GM23338 (cell line): ENCODE results near the gene CACNA1B. TPM values are rescaled to one million over a fixed set of nuclear protein-coding genes. Genes with fewer than 3 reads are reported as not detected.

ENCODE experiments used
- ATAC-seq: fragments of 200-7000 bp; cut with Tn5 transposase; 3 replicates; pipeline ENCODE4 v1.9.1; 2020
- DNase-seq: peaks from one replicate; pipeline ENCODE4 v3.0.0-alpha.2; 2015; ENCODE audit warnings: low spot score
- H2AFZ ChIP-seq: fragments of 200-600 bp; sonication (generic); 2 replicates; pipeline ENCODE4 v1.8.0; 2016; ENCODE audit warnings: antibody characterized with exemption, mild to moderate bottlenecking, moderate library complexity
- H3F3A ChIP-seq: fragments of 200-600 bp; sonication (generic); replicated peaks from 2 replicates; pipeline ENCODE4 v1.8.0; 2017; ENCODE audit warnings: antibody characterized with exemption, mixed run types, low read depth
- H3K27ac ChIP-seq: fragments of 200-600 bp; sonication (generic); 2 replicates; pipeline ENCODE4 v1.6.1; 2016; ENCODE audit warnings: low read depth
- H3K27me3 ChIP-seq: fragments of 200-600 bp; sonication (generic); 2 replicates; pipeline ENCODE4 v1.8.0; 2016; ENCODE audit warnings: mild to moderate bottlenecking, mixed run types, moderate library complexity; ENCODE audit not compliant: insufficient read depth
- H3K36me3 ChIP-seq: fragments of 200-600 bp; sonication (generic); 2 replicates; pipeline ENCODE4 v1.8.0; 2016; ENCODE audit warnings: mild to moderate bottlenecking; ENCODE audit not compliant: insufficient read depth
- H3K4me1 ChIP-seq: fragments of 200-600 bp; sonication (generic); 2 replicates; pipeline ENCODE4 v1.8.0; 2016; ENCODE audit warnings: mild to moderate bottlenecking, moderate library complexity; ENCODE audit not compliant: insufficient read depth
- H3K4me2 ChIP-seq: fragments of 200-600 bp; sonication (generic); 2 replicates; pipeline ENCODE4 v1.7.1; 2017; ENCODE audit warnings: mixed run types
- H3K4me3 ChIP-seq: fragments of 200-600 bp; sonication (generic); 2 replicates; pipeline ENCODE4 v1.6.1; 2016; ENCODE audit warnings: mixed run types
- H3K79me2 ChIP-seq: fragments of 200-600 bp; sonication (generic); replicated peaks from 2 replicates; pipeline ENCODE4 v1.8.0; 2017; ENCODE audit warnings: mild to moderate bottlenecking; ENCODE audit not compliant: insufficient read depth
- H3K9me2 ChIP-seq: fragments of 200-600 bp; sonication (generic); 2 replicates; pipeline ENCODE4 v1.8.0; 2017; ENCODE audit not compliant: insufficient read depth
- H4K20me1 ChIP-seq: fragments of 200-600 bp; sonication (generic); replicated peaks from 2 replicates; pipeline ENCODE4 v1.8.0; 2017; ENCODE audit warnings: mild to moderate bottlenecking; ENCODE audit not compliant: insufficient read depth
- H3K27ac Mint-ChIP-seq: 2 replicates; pipeline ENCODE4 v1.8.0; 2020; ENCODE audit warnings: inconsistent platforms, mild to moderate bottlenecking, moderate library complexity, mixed read lengths
- H3K27me3 Mint-ChIP-seq: 3 replicates; pipeline ENCODE4 v1.8.0; 2022; ENCODE audit warnings: low read depth, mild to moderate bottlenecking, moderate library complexity, mixed read lengths, inconsistent platforms; ENCODE audit not compliant: insufficient read depth, poor library complexity
- H3K36me3 Mint-ChIP-seq: 3 replicates; pipeline ENCODE4 v1.8.0; 2021; ENCODE audit warnings: low read depth, mild to moderate bottlenecking, inconsistent platforms, moderate library complexity, mixed read lengths
- H3K4me1 Mint-ChIP-seq: 3 replicates; pipeline ENCODE4 v1.8.0; 2020; ENCODE audit warnings: mild to moderate bottlenecking, inconsistent platforms, mixed read lengths
- H3K4me3 Mint-ChIP-seq: 3 replicates; pipeline ENCODE4 v1.8.0; 2021; ENCODE audit warnings: moderate library complexity, mild to moderate bottlenecking, inconsistent platforms, mixed read lengths
- H3K9me3 Mint-ChIP-seq: 3 replicates; pipeline ENCODE4 v1.8.0; 2020; ENCODE audit warnings: moderate library complexity, mild to moderate bottlenecking, inconsistent platforms, mixed read lengths
- CREB1 ChIP-seq: fragments of 250-450 bp; sonication (Bioruptor Pico); IDR thresholded peaks from 2 replicates; pipeline ENCODE4 v1.5.0; 2020; ENCODE audit warnings: low read depth, mild to moderate bottlenecking, moderate library complexity
- EZH2 ChIP-seq: fragments of 200-600 bp; sonication (generic); IDR thresholded peaks from one replicate; pipeline ENCODE4 v1.8.0; 2017; ENCODE audit warnings: antibody characterized with exemption, mild to moderate bottlenecking, low read depth; ENCODE audit not compliant: unreplicated experiment
- EZH2phosphoT487 ChIP-seq: fragments of 200-600 bp; sonication (generic); IDR thresholded peaks from one replicate; pipeline ENCODE4 v1.8.1; 2018; ENCODE audit warnings: antibody characterized with exemption; ENCODE audit not compliant: unreplicated experiment
- JUNB ChIP-seq: IDR thresholded peaks from one replicate; pipeline ENCODE4 v1.6.1; 2016; ENCODE audit warnings: antibody characterized with exemption; ENCODE audit not compliant: unreplicated experiment
- NANOG ChIP-seq: IDR thresholded peaks from 2 replicates; pipeline ENCODE4 v1.6.1; 2016; ENCODE audit warnings: antibody characterized with exemption, borderline replicate concordance
- POLR2AphosphoS5 ChIP-seq: IDR thresholded peaks from 2 replicates; pipeline ENCODE4 v1.6.1; 2016; ENCODE audit warnings: antibody characterized with exemption, low read depth
- STAT1 ChIP-seq: IDR thresholded peaks from one replicate; pipeline ENCODE4 v1.6.1; 2016; ENCODE audit warnings: antibody characterized with exemption; ENCODE audit not compliant: unreplicated experiment
- ZNF114 ChIP-seq: fragments of 250-450 bp; sonication (Bioruptor Pico); IDR thresholded peaks from 2 replicates; pipeline ENCODE4 v1.5.0; 2020; ENCODE audit warnings: mild to moderate bottlenecking, moderate library complexity
- ZNF331 ChIP-seq: fragments of 250-450 bp; sonication (Bioruptor Pico); IDR thresholded peaks from 2 replicates; pipeline ENCODE4 v1.5.0; 2020; ENCODE audit warnings: low read depth, mild to moderate bottlenecking, moderate library complexity
- polyA plus RNA-seq: library from polyadenylated mRNA; unstranded; fragments of >200 nt; fragmentation: Nextera tagmentation; extraction: Ambion mirVana; gene quantifications from 2 replicates; pipeline ENCODE4 v1.2.1, GENCODE V29; 2016
- total RNA-seq: library from RNA; depleted of rRNA; stranded (reverse); fragments of >200 nt; shearing (Covaris generic); gene quantifications from 2 replicates; pipeline ENCODE4 v1.2.3, GENCODE V29; 2014
- TF ChIP-seq, protein P1 (sequence below): fragments of 250-450 bp; sonication (Bioruptor Pico); IDR thresholded peaks from 2 replicates; pipeline ENCODE4 v1.5.0; 2020; ENCODE audit warnings: mild to moderate bottlenecking, moderate library complexity
- TF ChIP-seq, protein P2 (sequence below): IDR thresholded peaks from 2 replicates; pipeline ENCODE4 v1.6.1; 2016; ENCODE audit warnings: antibody characterized with exemption
- TF ChIP-seq, protein P3 (sequence below), 2 experiments: fragments of 200-600 bp in 1 of 2; sonication (generic) in 1 of 2; conservative IDR thresholded peaks; 2 replicates each; pipeline versions ENCODE4 v1.5.1 to v1.6.1; 2016 to 2017; ENCODE audit warnings: antibody characterized with exemption in 2 of 2, low read depth in 2 of 2, mild to moderate bottlenecking in 2 of 2, moderate library complexity in 1 of 2
- TF ChIP-seq, protein P4 (sequence below): IDR thresholded peaks from one replicate; pipeline ENCODE4 v1.6.1; 2018; ENCODE audit warnings: antibody characterized with exemption; ENCODE audit not compliant: unreplicated experiment

CACNA1B gene
- total and polyA plus RNA-seq, 2 experiments from 2014 or later, result 1.1 to 10.4 TPM

DNA sequence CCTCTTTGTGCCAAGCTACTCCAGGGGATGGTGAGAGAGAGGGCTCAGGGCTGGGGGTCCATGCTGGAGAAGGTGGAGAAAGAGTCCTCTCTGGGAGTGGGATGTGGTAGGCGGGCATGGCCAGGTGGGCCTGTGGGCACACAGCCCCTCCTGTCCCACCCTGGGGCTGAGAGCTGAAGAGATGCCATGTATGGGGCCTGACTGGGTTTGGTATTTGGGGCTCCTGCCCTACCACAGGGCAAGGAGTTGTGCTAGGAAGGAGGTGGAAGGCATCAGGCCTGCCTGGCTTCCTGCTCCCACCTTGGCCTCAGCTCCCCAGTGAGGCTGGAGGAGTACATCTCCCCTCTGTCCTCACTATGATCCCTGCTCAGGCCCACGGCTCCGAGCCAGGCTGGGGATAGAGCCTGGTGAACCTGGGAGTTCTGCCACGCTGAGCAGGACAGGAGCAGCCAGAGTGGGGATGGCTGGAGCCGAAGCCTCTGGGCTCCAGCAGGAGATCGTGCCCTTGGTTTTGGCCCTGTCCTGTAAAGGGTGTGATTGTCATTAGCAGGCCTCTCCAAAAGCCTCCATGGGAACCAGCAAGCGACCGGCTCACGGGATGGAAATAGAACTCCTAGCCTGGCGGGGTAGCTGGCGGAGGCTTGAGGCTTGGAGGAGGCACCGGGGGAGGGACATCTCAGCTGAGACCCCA is 75.5 kb downstream of the CACNA1B start:
- H3K27ac Mint-ChIP-seq, result 0 out of 2 replicates have a peak overlapping the region, but pooled peaks have one; percentile 65
- Histone ChIP-seq H2AFZ (no peak overlapping the region), H3F3A (no peaks in the 10 kb centered on the region), H3K9me2 (no peaks in the 10 kb centered on the region), H3K79me2 (no peaks in the 10 kb centered on the region), H3K27ac (no peak overlapping the region), H4K20me1 (no peaks in the 10 kb centered on the region; the same call in 1 of the 2 replicates), H3K4me1 (no peaks in the 10 kb centered on the region), H3K27me3 (no peaks in the 10 kb centered on the region), H3K36me3 (no peaks in the 10 kb centered on the region), H3K4me3 (no peak overlapping the region), H3K4me2 (no peak overlapping the region)
- peaks cover 15% of the 10 kb centered on the region; the same call in 2 of the 3 replicates for H3K36me3 Mint-ChIP-seq
- H3K4me1 Mint-ChIP-seq, result no peaks in the 10 kb centered on the region; the same call in 2 of the 3 replicates
- TF ChIP-seq ZNF331 (no peak), EZH2phosphoT487 (no peak), STAT1 (no peak), ZNF114 (CRISPR knock-in tag) (no peak), JUNB (no peak), EZH2 (no peak), NANOG (no peak), CREB1 (CRISPR knock-in tag) (no peak), POLR2AphosphoS5 (no peak)
- TF ChIP-seq, protein P1, sequence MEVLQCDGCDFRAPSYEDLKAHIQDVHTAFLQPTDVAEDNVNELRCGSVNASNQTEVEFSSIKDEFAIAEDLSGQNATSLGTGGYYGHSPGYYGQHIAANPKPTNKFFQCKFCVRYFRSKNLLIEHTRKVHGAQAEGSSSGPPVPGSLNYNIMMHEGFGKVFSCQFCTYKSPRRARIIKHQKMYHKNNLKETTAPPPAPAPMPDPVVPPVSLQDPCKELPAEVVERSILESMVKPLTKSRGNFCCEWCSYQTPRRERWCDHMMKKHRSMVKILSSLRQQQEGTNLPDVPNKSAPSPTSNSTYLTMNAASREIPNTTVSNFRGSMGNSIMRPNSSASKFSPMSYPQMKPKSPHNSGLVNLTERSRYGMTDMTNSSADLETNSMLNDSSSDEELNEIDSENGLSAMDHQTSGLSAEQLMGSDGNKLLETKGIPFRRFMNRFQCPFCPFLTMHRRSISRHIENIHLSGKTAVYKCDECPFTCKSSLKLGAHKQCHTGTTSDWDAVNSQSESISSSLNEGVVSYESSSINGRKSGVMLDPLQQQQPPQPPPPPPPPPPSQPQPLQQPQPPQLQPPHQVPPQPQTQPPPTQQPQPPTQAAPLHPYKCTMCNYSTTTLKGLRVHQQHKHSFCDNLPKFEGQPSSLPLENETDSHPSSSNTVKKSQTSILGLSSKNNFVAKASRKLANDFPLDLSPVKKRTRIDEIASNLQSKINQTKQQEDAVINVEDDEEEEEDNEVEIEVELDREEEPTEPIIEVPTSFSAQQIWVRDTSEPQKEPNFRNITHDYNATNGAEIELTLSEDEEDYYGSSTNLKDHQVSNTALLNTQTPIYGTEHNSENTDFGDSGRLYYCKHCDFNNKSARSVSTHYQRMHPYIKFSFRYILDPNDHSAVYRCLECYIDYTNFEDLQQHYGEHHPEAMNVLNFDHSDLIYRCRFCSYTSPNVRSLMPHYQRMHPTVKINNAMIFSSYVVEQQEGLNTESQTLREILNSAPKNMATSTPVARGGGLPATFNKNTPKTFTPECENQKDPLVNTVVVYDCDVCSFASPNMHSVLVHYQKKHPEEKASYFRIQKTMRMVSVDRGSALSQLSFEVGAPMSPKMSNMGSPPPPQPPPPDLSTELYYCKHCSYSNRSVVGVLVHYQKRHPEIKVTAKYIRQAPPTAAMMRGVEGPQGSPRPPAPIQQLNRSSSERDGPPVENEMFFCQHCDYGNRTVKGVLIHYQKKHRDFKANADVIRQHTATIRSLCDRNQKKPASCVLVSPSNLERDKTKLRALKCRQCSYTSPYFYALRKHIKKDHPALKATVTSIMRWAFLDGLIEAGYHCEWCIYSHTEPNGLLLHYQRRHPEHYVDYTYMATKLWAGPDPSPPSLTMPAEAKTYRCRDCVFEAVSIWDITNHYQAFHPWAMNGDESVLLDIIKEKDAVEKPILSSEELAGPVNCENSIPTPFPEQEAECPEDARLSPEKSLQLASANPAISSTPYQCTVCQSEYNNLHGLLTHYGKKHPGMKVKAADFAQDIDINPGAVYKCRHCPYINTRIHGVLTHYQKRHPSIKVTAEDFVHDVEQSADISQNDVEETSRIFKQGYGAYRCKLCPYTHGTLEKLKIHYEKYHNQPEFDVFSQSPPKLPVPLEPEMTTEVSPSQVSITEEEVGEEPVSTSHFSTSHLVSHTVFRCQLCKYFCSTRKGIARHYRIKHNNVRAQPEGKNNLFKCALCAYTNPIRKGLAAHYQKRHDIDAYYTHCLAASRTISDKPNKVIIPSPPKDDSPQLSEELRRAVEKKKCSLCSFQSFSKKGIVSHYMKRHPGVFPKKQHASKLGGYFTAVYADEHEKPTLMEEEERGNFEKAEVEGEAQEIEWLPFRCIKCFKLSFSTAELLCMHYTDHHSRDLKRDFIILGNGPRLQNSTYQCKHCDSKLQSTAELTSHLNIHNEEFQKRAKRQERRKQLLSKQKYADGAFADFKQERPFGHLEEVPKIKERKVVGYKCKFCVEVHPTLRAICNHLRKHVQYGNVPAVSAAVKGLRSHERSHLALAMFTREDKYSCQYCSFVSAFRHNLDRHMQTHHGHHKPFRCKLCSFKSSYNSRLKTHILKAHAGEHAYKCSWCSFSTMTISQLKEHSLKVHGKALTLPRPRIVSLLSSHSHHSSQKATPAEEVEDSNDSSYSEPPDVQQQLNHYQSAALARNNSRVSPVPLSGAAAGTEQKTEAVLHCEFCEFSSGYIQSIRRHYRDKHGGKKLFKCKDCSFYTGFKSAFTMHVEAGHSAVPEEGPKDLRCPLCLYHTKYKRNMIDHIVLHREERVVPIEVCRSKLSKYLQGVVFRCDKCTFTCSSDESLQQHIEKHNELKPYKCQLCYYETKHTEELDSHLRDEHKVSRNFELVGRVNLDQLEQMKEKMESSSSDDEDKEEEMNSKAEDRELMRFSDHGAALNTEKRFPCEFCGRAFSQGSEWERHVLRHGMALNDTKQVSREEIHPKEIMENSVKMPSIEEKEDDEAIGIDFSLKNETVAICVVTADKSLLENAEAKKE, result no peak
- TF ChIP-seq, protein P2, sequence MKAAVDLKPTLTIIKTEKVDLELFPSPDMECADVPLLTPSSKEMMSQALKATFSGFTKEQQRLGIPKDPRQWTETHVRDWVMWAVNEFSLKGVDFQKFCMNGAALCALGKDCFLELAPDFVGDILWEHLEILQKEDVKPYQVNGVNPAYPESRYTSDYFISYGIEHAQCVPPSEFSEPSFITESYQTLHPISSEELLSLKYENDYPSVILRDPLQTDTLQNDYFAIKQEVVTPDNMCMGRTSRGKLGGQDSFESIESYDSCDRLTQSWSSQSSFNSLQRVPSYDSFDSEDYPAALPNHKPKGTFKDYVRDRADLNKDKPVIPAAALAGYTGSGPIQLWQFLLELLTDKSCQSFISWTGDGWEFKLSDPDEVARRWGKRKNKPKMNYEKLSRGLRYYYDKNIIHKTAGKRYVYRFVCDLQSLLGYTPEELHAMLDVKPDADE, result no peak
- TF ChIP-seq, protein P3, sequence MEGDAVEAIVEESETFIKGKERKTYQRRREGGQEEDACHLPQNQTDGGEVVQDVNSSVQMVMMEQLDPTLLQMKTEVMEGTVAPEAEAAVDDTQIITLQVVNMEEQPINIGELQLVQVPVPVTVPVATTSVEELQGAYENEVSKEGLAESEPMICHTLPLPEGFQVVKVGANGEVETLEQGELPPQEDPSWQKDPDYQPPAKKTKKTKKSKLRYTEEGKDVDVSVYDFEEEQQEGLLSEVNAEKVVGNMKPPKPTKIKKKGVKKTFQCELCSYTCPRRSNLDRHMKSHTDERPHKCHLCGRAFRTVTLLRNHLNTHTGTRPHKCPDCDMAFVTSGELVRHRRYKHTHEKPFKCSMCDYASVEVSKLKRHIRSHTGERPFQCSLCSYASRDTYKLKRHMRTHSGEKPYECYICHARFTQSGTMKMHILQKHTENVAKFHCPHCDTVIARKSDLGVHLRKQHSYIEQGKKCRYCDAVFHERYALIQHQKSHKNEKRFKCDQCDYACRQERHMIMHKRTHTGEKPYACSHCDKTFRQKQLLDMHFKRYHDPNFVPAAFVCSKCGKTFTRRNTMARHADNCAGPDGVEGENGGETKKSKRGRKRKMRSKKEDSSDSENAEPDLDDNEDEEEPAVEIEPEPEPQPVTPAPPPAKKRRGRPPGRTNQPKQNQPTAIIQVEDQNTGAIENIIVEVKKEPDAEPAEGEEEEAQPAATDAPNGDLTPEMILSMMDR (conservative IDR thresholded peaks at IDR 0.05; ENCODE audit: low read depth in 2 of 2), result no peak
- TF ChIP-seq, protein P4, sequence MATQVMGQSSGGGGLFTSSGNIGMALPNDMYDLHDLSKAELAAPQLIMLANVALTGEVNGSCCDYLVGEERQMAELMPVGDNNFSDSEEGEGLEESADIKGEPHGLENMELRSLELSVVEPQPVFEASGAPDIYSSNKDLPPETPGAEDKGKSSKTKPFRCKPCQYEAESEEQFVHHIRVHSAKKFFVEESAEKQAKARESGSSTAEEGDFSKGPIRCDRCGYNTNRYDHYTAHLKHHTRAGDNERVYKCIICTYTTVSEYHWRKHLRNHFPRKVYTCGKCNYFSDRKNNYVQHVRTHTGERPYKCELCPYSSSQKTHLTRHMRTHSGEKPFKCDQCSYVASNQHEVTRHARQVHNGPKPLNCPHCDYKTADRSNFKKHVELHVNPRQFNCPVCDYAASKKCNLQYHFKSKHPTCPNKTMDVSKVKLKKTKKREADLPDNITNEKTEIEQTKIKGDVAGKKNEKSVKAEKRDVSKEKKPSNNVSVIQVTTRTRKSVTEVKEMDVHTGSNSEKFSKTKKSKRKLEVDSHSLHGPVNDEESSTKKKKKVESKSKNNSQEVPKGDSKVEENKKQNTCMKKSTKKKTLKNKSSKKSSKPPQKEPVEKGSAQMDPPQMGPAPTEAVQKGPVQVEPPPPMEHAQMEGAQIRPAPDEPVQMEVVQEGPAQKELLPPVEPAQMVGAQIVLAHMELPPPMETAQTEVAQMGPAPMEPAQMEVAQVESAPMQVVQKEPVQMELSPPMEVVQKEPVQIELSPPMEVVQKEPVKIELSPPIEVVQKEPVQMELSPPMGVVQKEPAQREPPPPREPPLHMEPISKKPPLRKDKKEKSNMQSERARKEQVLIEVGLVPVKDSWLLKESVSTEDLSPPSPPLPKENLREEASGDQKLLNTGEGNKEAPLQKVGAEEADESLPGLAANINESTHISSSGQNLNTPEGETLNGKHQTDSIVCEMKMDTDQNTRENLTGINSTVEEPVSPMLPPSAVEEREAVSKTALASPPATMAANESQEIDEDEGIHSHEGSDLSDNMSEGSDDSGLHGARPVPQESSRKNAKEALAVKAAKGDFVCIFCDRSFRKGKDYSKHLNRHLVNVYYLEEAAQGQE, result no peak
- peaks cover 13% of the 10 kb centered on the region for H3K27me3 Mint-ChIP-seq
- H3K4me3 Mint-ChIP-seq, result no peak overlapping the region
- H3K9me3 Mint-ChIP-seq, result no peaks in the 10 kb centered on the region; the same call in 2 of the 3 replicates
- DNase-seq (no peak), ATAC-seq (no peak)
